HG02588 (cell line): ENCODE data around the gene MED20.
"Not testable (repeated sequence)": the region's sequence is repeated elsewhere in the genome, so short reads cannot be mapped to it uniquely, and the experiment has no call there.

ENCODE experiments used
- ATAC-seq: cut with Tn5 transposase; IDR thresholded peaks from one replicate; pipeline ENCODE4 v1.9.1; 2021; ENCODE audit warnings: mild to moderate bottlenecking, moderate library complexity; ENCODE audit not compliant: unreplicated experiment

MED20 gene, protein sequence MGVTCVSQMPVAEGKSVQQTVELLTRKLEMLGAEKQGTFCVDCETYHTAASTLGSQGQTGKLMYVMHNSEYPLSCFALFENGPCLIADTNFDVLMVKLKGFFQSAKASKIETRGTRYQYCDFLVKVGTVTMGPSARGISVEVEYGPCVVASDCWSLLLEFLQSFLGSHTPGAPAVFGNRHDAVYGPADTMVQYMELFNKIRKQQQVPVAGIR

DNA sequence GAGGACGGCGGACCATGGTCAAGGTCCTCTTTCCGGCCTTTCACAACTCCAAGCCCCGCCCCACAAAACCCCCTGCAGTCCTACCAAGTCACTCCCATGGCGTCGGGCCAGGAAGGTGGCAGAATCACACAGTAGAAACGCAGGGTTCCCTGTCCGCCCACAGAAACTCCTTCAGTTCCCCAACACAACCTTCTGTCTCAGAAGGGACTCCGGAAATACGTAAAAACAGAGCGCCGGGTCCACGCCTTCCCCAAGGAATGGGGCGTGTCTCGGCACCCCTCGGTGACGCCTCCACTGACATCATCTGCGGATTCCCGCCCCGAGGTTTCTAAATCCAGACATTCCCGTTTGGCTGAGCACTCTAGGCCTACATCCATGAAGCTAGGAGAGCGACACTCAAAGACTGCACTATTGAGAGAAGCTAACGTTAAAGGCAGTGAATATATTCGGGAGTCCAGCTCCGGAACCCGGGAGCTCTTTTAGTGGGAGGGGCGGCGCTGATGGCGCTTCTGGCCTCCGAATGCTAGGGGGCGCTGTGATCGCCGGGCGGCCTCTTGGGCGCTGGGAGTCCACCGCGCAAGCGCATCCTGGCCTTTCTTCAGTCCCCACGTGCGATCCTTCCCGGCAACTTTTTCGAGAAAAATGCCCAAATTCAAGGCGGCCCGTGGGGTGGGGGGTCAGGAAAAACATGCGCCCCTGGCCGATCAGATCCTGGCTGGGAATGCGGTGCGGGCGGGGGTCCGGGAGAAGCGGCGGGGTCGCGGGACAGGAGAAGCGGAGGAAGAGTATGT lies at the start of gene MED20, which contains the start of gene BYSL:
Gene MED20, minus strand, starts transcription at position 219 of the 791 bp plus-strand sequence. Its CDS starts 121 bp downstream, at position 98.
Gene BYSL, plus strand, starts transcription at position 579 of the 791 bp plus-strand sequence. Its CDS starts 64 bp downstream, at position 643.
- ATAC-seq = peak; percentile 81

DNA sequence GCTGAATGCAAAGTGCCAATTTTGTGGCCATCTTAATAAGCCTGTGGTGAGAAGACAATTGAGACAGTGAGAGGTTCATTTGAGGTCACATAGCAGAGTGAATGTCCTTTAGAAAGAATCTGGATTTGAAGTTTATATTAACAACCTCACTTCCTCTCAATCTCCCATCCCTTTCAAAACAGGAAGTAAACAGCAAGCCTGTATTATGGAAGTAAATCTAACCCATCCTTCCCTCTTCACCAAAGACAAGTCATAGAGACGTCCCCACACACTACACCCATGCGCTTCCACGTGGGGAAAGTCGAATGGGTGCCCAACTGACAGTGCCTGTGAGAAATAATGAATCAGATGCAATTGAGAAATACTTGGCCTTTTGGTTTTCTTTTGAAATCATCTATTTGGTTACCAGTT lies 49.5 kb upstream of the MED20 start:
- ATAC-seq = no peak

DNA sequence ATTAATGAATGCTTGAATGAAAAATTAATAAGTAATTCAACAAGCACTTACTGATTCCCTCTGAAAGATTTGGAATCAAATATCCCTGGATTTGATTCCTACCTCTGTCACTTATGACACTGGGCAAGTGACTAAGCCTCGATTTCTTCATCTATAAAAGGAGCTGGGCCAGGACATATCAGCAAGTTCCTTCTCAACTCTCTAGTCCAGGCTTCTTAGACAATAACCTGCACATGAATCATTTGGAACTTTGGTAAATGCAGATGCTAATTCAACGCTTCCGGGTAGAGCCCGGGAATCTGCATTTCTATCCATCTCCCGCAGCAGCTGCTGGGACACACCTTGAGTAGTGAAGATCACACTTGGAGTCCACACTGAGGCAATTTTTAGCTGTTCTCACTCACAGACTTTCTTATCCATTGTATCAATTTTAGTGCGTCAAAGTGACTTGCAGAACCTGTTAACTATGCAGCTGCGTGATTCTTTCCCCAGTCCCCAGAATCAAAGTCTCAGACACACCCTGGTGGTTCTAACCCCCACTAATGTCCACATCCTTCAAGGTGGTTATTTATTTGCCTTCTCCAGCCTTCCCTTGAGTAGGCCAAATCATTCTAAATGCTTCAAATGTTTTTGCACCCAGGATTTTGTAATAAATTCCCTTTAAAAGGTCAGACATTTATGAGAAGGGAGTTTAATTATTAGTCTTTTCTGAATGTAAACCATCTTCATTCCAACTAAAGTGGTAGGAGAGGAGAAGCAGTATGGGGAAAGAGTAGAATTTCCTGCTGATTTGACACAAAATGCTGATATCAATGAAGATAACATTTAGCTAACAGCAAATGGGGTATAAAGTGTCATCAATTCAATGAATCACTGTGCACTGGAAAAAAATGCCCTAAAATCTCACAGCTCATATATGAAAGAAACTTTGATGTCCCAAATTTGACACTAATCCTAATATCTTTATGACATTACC lies 46.7 kb upstream of the MED20 start:
- no peak for ATAC-seq

DNA sequence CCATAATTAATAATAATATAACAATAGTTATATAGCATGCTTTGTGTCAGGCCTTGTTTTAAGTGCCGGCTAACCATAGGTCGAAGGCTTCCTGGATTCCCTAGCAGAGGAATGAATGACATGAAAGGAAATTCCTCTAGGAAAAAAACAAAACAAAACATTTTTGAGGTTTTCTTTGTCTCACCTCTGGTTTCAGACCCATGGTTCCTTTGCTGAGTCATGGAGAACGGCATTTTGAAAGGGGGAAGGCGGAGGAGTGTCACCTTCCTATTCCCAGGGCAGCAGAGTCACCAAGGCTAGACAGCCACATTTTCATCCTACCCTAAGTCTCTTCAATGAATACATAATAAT lies 46.0 kb upstream of the MED20 start:
- no peak for ATAC-seq

DNA sequence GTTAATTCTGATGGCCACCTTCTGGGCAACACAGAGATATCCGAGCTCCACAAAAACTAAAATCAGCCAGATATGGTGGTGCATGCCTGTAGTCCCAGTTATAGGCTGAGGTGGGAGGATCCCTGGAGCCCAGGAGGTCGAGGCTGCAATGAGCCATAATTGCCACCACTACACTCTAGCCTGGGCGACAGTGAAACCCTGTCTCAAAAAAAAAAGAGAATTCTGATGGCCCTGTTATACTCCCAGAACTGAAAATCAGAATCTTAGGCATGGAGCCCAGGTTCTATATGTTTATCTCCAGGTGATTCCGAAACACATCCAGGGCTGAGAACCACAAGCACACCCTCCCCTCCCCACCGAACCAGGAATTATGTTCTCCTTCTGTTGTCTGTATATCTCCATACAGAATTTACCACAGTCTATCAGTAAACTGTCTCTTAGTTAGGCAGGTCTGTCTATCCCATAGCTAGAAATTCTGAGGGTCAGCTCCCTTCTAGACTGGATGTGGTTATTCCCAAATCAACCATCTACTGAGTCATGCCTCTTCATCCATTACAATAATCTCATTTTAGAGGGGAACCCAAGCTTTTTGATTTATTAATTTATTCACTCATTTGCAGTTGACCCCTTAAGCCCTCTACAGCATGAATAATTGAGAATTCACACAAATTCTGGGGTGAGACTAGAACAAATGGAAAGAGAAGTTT lies 45.4 kb upstream of the MED20 start:
- ATAC-seq = no peak

DNA sequence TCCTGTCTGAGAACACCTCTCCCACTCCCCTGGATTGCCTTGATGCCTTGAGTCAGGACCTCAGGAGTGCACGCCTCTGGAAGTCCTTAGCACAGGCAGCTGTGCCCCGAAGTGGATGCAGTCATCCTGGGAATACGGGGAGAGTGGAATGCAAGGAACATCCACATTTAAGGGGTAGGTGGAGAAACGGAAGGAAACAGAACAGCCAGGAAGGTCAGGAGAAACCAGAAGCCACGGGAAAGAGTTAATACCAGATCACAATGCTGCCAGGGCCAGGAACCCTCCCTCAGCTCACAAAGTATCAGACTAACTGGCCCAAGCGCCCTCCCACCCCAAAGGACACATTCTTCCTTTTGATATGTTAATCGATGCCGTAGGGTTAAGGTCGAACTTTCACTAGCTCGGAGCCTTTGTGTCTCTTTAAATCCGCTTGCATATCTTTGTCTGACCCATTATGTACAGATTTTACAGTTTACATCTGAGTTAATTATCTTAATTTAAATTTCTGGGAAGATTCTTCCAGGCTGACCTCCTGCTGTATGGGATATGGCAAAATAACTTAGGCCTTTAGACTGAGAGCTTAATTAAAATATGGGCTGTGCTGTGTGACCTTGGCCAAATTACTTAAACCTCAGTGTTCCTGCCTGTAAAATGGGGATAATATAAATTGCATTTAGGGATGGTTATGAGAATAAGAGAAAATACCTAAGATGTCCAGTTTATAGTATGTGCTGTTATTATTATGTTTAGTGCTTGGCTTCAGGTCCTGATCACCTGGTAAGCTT lies 44.7 kb upstream of the MED20 start:
- ATAC-seq = no peak

DNA sequence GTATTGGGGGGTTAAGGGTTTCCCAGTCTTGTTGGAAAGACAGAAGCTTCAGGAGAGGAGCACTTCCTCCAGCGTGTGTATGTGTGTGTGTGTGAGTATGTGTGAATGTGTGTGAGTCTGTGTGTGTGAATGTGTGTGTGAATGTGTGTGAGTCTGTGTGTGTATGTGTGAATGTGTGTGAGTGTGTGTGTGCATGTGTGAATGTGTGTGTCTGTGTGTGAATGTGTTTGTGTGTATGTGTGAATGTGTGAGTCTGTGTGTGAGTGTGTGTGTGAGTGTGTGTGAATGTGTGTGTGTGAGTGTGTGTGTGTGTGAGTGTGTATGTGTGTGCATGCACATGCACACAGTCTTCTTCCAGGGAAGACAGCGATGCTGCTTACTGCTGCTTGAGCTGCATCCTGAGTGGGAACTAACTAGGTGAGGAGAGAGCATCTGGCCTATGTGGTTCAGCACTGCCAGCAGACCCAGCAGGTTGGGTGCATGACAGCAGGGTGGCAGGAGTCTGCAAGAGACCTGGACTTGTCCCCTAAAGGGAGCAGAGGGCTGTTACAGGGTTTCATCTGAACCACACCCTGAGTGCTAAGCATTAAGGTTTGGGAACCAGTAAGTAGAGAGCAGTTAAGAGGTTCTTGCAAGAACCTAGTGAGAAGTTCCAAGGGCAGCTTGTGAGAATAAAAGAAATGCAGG lies 43.4 kb upstream of the MED20 start:
- ATAC-seq = no peak

DNA sequence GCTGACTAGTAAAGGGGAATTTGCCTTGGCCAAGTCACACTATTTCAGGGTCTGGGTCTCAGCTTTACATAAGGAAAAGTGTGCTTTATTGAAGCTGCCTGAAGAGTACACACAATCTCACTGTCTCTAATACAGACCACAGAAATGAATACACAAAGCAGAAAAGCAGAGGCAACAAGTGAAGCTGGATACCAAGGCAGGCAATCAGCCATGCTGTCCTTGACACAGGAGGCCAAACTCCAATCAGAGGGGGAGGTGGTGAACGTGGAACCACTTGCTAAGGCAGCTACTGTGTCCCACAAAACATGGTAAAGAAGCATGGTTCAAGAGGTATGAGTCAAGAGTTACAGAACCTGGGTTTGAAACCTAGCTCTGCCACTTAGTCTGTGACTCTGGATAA lies 42.4 kb upstream of the MED20 start:
- ATAC-seq = no peak

DNA sequence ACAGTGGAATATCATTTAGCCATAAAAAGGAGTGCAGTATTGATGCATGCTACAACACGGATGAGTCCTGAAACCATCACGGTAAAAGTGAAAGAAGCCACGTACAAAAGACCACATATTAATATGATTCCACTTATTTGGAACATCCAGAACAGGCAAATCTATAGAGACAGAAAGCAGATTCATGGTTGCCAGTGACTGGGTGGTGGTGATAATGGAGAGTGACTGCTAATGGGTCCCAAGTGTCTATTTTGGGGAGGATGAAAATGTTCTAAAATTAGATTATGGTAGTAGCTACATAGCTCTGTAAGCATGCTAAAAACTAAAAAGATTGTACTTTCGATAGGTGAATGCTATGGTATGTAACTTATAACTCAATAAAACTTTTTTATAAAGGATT lies 39.1 kb upstream of the MED20 start:
- ATAC-seq = no peak

DNA sequence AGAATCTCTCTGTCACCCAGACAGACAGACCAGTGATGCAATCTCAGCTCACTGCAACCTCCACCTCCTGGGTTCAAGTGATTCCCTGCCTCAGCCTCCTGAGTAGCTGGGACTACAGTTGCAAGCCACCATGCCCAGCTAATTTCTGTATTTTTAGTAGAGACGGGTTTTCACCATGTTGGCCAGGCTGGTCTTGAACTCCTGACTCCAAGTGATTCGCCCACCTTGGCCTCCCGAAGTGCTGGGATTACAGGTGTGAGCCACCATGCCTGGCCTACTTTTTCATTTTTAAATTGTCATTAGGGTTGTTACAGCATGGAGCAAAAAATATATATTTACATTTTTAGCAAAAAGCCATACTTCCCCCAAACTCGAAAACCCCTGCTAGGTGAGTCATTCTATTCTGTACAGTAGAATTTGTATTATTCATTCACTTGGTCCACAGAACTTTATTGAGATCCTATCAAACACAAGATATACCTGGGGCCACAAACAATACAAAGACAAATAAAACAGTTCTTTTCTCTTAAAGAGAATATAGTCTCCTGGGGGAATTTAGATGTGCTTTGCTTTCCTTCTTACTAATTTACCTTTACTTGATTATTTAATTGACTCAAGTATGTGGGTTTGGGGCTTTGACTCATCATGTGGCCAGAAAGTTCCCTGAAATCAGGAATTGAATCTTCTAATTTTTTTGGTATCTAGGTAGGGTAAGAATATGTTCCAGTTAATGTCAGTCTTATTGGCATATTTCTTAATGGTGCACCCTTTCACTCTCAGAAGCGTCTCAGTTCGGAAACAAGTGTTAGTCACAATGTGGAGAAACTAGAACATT lies 37.3 kb upstream of the MED20 start:
- no peak for ATAC-seq

DNA sequence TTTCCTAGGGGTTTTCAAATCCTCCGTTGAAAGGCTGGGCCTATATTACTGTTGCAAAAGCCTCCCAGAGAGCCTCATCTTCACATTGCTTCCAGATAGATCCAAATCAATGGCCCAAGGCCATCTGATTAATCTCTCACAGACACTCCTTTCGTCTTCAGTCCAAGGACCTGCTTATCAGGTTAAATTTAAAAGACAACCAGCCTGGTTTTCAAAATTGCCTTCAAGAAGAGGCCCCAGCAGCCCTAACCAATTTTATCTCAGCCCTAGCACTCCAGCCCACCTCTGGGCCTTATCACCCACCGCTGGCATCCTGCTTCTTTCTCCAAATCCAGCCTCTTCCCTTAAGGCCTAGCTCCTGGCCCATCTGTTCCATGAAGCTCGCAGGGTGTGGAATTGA lies 36.2 kb upstream of the MED20 start:
- ATAC-seq = no peak

DNA sequence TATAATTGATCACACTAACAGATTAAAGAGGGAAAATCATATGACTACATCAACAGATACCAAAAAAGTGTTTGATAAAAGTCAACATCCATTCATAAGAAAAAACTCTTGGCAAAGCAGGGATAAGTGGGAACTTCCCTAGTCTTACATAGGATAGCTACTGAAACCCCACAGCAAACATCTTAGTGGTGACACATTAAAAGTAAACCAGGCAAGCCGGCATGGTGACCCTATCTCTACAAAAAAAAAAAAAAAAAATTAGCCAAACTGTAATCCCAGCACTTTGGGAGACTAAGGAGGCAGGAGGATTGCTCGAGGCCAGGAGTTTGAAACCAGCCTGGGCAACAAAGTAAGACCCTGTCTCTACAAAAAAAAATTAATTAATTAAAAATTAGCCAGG lies 34.5 kb upstream of the MED20 start:
- no peak for ATAC-seq

DNA sequence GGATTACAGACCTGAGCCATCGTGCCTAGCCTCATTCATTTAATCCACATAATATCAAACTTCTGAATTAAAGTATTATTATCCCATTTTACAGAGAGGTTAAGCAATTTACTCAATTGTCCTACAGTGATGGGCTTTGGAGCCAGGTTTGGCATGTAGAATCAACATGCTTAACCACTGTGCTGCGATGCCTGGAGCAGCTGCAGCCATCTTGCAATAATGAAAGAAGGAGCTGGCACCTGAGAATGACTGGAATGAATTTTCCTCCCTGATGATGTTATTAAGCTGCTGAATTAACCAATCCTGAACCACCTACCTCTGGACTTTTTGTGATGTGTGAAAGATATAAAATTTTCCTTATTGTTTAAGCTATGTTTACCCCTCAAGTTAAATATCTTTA lies 33.7 kb upstream of the MED20 start:
- ATAC-seq = no peak

DNA sequence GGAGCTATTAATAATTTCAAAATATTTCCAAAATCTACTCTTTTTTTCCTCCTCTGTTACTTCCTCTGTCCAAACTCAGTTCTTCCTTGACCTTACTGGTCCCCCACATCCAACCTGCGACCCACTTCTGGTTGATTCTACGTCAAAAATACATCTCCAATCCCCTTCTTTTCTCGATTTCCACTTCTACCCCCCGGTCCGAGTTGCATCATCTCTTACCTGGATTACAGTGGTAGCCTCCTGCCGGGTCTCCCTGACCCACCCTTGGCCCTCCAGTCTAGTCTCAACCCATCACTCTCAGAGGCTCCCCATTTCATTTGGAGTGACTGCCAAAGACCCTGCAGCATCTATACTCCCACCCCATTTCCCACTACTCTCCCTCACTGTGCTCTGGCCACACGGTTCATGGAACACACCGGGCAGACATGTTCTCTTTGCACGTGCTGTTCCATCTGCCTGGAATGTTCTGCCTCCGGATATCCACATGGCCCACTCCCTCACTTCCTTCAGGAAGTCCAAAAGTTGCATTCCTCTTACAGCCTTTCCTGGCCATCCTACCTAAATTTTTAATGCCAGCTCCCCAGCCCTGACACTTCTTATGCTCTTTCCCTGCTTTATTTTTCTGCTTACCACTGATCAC lies 26.8 kb upstream of the MED20 start:
- no peak for ATAC-seq

DNA sequence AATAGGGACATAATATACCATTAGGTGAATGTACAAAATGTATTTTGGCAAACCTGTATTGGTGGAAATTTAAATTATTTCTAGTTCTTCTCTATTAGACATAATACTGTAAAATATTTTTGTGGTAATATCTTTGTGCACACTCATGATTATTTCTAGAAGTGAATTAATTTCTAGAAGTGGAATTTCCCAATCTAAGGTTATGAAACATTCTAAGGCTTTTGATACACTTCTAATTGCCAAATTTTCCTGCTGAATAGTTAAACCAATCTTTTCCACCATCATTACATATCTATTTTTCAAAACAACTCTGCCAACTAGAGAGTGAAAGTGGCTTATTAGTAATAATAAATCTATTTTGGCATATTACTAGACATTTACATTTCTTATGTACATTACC lies 22.5 kb upstream of the MED20 start:
- ATAC-seq = no peak

DNA sequence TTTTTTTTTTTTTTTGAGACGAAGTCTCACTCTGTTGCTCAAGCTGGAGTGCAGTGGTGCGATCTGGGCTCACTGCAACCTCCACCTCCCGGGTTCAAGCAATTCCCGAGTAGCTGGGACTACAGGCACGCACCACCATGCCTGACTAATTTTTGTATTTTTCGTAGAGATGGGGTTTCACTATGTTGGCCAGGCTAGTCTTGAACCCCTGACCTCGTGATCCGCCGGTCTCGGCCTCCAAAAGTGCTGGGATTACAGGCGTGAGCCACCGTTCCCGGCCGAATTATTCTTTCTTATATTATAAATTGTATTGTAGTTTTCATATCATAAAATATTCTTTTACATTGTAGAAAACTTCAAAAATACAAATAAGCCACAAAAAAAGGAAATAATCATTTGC lies 21.9 kb upstream of the MED20 start:
- not testable (repeated sequence) for ATAC-seq

DNA sequence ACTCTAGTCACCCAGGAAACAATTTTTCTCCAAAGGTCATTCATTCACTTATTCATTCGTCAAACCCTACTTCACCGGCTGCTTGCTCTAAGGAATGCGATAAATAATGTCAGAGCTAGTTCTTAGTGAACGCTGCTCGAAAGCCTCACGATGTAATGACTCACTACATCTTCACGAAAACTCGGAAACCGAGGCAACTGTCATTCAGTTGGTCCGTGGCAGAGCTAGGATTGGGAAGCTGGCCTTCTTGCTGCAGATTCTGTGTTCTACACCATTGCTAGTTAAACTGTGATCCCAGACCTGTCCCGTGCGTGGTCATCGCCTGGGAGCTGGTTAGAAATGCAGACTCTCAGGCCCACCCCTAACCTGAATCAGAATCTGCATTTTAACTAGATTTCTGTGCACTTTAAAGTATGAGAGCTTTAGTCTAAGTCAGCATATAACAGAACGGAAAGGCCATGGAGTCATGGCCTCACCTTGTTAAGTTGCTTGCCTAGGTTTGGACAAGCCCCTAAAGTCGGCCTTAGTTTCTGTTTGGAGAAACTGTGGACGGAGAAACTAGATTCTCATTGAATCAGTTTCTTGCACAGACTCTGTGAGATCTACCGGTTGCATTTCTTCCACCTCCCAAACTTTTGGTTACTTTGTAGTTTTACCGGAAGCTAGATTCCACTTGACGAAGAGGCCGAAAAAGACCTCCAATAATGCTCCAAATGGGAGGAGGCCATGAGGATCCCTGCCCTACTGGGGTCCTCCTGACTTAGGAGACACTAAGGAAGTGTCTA lies 21.3 kb upstream of the MED20 start:
- no peak for ATAC-seq
